Stimulated activated CD4-positive, alpha-beta T cell treated with anti-CD3 and anti-CD28 coated beads, Interleukin-1b, Interleukin-23, amount 100 ng/mL, for 48 hours (primary cell): ENCODE measurements around the gene NDUFA7.
"Not testable (repeated sequence)": the region's sequence is repeated elsewhere in the genome, so short reads cannot be mapped to it uniquely, and the experiment has no call there.

ENCODE experiments used
- DNase-seq: peaks from one replicate; pipeline ENCODE4 v3.0.0-alpha.2; 2020

The NDUFA7 gene

GRCh38 chr19:8318835-8319234 lies 2.3 kb downstream of the NDUFA7 start:
- DNase-seq = not testable (repeated sequence)

GRCh38 chr19:8316351-8317125 lies 4.6 kb downstream of the NDUFA7 start:
- DNase-seq = no peak

- DNase-seq = not testable (repeated sequence)
Observed at GRCh38 chr19:8314981-8315640, 6.1 kb downstream of the NDUFA7 start.

- no peak for DNase-seq
Observed at GRCh38 chr19:8311461-8312260, 9.5 kb downstream of the NDUFA7 start.

GRCh38 chr19:8310342-8311055 lies 10.7 kb downstream of the NDUFA7 start:
- DNase-seq = no peak

GRCh38 chr19:8308891-8309291 lies 12.3 kb downstream of the NDUFA7 start:
- no peak for DNase-seq

GRCh38 chr19:8307965-8308866 lies 13.0 kb downstream of the NDUFA7 start, which contains the start of gene CD320:
TSS of gene CD320 (minus strand) at chr19:8308358. CDS start at chr19:8308290, 68 bp downstream.
- DNase-seq = peak; percentile 89

GRCh38 chr19:8307400-8307964 lies 13.7 kb downstream of the NDUFA7 start:
- DNase-seq = no peak

GRCh38 chr19:8306235-8307054 lies 14.7 kb downstream of the NDUFA7 start:
- no peak for DNase-seq

GRCh38 chr19:8305798-8306197 lies 15.4 kb downstream of the NDUFA7 start:
- no peak for DNase-seq

- peak; percentile 35 for DNase-seq
Observed at GRCh38 chr19:8304841-8305621, 16.1 kb downstream of the NDUFA7 start.

GRCh38 chr19:8302734-8303133 lies 18.4 kb downstream of the NDUFA7 start:
- DNase-seq = no peak

- no peak for DNase-seq
Observed at GRCh38 chr19:8302357-8302691, 18.9 kb downstream of the NDUFA7 start.

- DNase-seq = not testable (repeated sequence)
Observed at GRCh38 chr19:8291337-8291736, 29.8 kb downstream of the NDUFA7 start.

- not testable (repeated sequence) for DNase-seq
Observed at GRCh38 chr19:8276508-8276907, 44.7 kb downstream of the NDUFA7 start.

- DNase-seq = no peak
Observed at GRCh38 chr19:8269724-8270123, 51.5 kb downstream of the NDUFA7 start.

- no peak for DNase-seq
Observed at GRCh38 chr19:8265872-8266271, 55.3 kb downstream of the NDUFA7 start.

GRCh38 chr19:8264248-8264647 lies 56.9 kb downstream of the NDUFA7 start:
- DNase-seq = not testable (repeated sequence)

GRCh38 chr19:8262431-8262830 lies 58.7 kb downstream of the NDUFA7 start:
- no peak for DNase-seq

- DNase-seq = no peak
Observed at GRCh38 chr19:8261881-8262280, 59.3 kb downstream of the NDUFA7 start.
